ENCODE results near the gene TIAM2. TPM values are rescaled to one million over a fixed set of nuclear protein-coding genes. Genes with fewer than 3 reads are reported as not detected.

TIAM2 gene
- total RNA-seq, 4 donors from 2014 or later: 6.5 to 13.4 (median 10.7) TPM

- no peak for TF ChIP-seq CTCF (IDR thresholded peaks at IDR 0.05; ENCODE audit: low read depth)
These were observed 130.8 kb downstream of the TIAM2 start for GRCh38 chr6:155125906-155126305.

- TF ChIP-seq CTCF (IDR thresholded peaks at IDR 0.05; ENCODE audit: low read depth): no peak
These were observed 131.8 kb downstream of the TIAM2 start for GRCh38 chr6:155126727-155127439.

- no peak for TF ChIP-seq CTCF (IDR thresholded peaks at IDR 0.05; ENCODE audit: low read depth)
These were observed 133.9 kb downstream of the TIAM2 start for GRCh38 chr6:155128977-155129376.

GRCh38 chr6:155129744-155130143 lies 134.6 kb downstream of the TIAM2 start:
- TF ChIP-seq CTCF (IDR thresholded peaks at IDR 0.05; ENCODE audit: low read depth): no peak

GRCh38 chr6:155130161-155130853 lies 135.2 kb downstream of the TIAM2 start:
- TF ChIP-seq CTCF (IDR thresholded peaks at IDR 0.05; ENCODE audit: low read depth): no peak

- no peak for TF ChIP-seq CTCF (IDR thresholded peaks at IDR 0.05; ENCODE audit: low read depth)
These were observed 137.5 kb downstream of the TIAM2 start for GRCh38 chr6:155132617-155133016.

- TF ChIP-seq CTCF (IDR thresholded peaks at IDR 0.05; ENCODE audit: low read depth): no peak
These were observed 145.9 kb downstream of the TIAM2 start for GRCh38 chr6:155141002-155141401.

All from subcutaneous adipose tissue (tissue), 4 donors.